Head of caudate nucleus (tissue), 42 donors: ENCODE measurements around the gene MRPL32.
A peak's percentile ranks its signal among the peaks of the same experiment; 100 is the strongest.

ENCODE experiments used
- DNase-seq, 42 donors: peaks; one replicate each; pipeline versions ENCODE4 v3.0.0 to v3.0.0-alpha.2; 2020 to 2021; ENCODE audit warnings: mixed read lengths in 7 of 42
- intact Hi-C: fragments of 100-400 bp; cut with DNase I; formaldehyde crosslinking; loops from one replicate; pipeline ENCODE4 v1.15.0; 2022

Gene MRPL32

GRCh38 chr7:42924223-42924838 lies 7.8 kb upstream of the MRPL32 start:
- DNase-seq: no peak
- intact Hi-C loops: no loop called here

- DNase-seq: no peak
- intact Hi-C loops: no loop called here
These were observed 6.5 kb upstream of the MRPL32 start for GRCh38 chr7:42925630-42926029.

GRCh38 chr7:42926204-42926603 lies 6.0 kb upstream of the MRPL32 start:
- intact Hi-C loops: no loop called here
- no peak for DNase-seq

- intact Hi-C loops: no loop called here
- DNase-seq: no peak
These were observed 3.4 kb upstream of the MRPL32 start for GRCh38 chr7:42928754-42929153.

- intact Hi-C loops: no loop called here
- no peak for DNase-seq
These were observed 2.7 kb upstream of the MRPL32 start for GRCh38 chr7:42929449-42929848.

- intact Hi-C loops: no loop called here
- no peak for DNase-seq
These were observed 1.3 kb upstream of the MRPL32 start for GRCh38 chr7:42930889-42931288.

- intact Hi-C loops: no loop called here
- no peak for DNase-seq
These were observed 736 bp upstream of the MRPL32 start for GRCh38 chr7:42931447-42931833.

GRCh38 chr7:42932811-42933591 lies 825 bp downstream of the MRPL32 start:
- intact Hi-C loops: no loop called here
- peak in 10 of 42 donors; percentile 4 to 48 (median 24) for DNase-seq

- intact Hi-C loops: no loop called here
These were observed 2.1 kb downstream of the MRPL32 start for GRCh38 chr7:42934291-42934690.

GRCh38 chr7:42935861-42936260 lies 3.7 kb downstream of the MRPL32 start:
- no peak for DNase-seq
- intact Hi-C loops: no loop called here

More at GRCh38 chr7:42934291-42934690, 2.1 kb downstream of the MRPL32 start:
- DNase-seq: no peak

- DNase-seq: no peak
- intact Hi-C loops: loop anchor here (10.0 kb wide), 2 partner anchors 175 to 785 kb away; partner anchors contain the start of genes COA1 and HECW1
These were observed 7.5 kb downstream of the MRPL32 start for GRCh38 chr7:42939457-42940240.

GRCh38 chr7:42940985-42941847 lies 9.0 kb downstream of the MRPL32 start:
- intact Hi-C loops: loop anchor here (10.0 kb wide), 2 partner anchors 174 to 784 kb away; partner anchors contain the start of genes COA1 and HECW1
- DNase-seq: peak; percentile 68 to 94 (median 87)

- intact Hi-C loops: loop anchor here (10.0 kb wide), 2 partner anchors 169 to 779 kb away; partner anchors contain the start of genes COA1 and HECW1
- DNase-seq: peak in 9 of 42 donors; percentile 4 to 55 (median 31)
These were observed 13.8 kb downstream of the MRPL32 start for GRCh38 chr7:42945821-42946626.

GRCh38 chr7:42946627-42946950 lies 14.4 kb downstream of the MRPL32 start:
- intact Hi-C loops: loop anchor here (10.0 kb wide), 2 partner anchors 168 to 778 kb away; partner anchors contain the start of genes COA1 and HECW1
- no peak for DNase-seq

GRCh38 chr7:42947521-42947920 lies 15.3 kb downstream of the MRPL32 start:
- DNase-seq: no peak
- intact Hi-C loops: loop anchor here (10.0 kb wide), 2 partner anchors 167 to 777 kb away; partner anchors contain the start of genes COA1 and HECW1

GRCh38 chr7:42950417-42950816 lies 18.2 kb downstream of the MRPL32 start:
- intact Hi-C loops: no loop called here
- no peak for DNase-seq

- intact Hi-C loops: no loop called here
- no peak for DNase-seq
These were observed 20.2 kb downstream of the MRPL32 start for GRCh38 chr7:42952328-42952727.

- no peak for DNase-seq
- intact Hi-C loops: no loop called here
These were observed 21.8 kb downstream of the MRPL32 start for GRCh38 chr7:42953994-42954393.
